ENCODE measurements around the gene AGAP3. TPM values are rescaled to one million over a fixed set of nuclear protein-coding genes. Genes with fewer than 3 reads are reported as not detected.

AGAP3 gene
- polyA plus RNA-seq, 1 of the 3 experiments (the other 2 are of a cell fraction): 126 TPM

DNA sequence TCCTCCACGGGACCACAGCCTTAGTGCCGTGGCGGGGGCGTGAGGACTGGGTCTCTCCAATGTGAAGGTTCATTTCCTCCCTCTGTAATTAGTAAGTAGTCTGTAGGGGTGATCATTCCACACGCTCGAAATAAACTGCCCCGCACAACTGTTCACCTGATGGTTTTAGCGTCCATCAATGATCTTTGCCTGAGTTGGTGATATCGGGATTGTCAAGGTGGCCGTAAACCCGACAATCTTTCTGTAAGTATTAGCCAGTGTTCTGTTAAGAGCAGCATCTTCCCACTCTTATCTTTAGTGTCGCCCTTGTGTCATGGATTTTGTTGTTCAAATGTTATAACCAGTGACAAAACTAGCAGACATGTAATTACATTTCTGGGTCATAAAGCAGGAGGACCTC, 17.7 kb downstream of the AGAP3 start:
- WGBS (ENCODE audit: low lambda C conversion rate): 93% methylated on average over 12 of the region's 12 CpGs

DNA sequence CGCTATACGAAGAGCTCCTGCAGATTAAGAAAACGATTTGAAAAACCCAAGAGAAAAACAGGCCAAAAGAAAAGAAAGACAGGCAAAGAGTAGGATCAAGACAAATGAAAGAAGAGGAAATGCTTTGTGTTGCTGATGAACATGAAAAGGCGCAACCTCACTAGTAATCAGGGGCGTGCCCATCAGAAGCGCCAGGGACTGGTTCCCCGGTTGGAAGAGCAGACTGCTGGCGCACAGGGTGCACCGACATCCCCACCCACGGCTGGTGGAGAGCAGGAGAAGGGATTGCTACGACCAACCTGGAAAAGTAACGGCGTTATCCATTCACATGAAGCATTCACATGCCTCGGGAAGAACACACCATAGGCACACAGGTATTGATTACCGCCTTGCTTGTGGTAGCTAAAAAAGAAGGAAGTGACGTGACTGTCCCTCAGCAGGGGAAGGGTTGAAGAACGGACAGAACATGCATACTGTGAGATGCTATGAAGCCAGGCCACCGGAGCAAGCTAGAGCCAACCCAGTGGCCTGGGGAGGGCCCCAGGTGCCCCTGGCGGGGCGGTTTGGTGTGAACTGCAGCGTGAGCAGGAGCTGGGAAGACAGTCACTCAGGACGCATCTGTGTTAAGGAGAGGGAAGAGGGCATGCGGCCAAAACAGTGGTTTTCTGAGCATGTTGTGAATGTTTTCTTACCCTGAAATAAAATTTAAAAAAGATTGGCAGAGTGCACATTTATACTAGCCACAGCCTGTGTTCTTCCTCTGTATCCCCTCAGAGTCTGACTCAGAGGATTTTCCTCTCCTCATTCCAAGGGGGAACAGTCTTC, 18.3 kb downstream of the AGAP3 start:
- Histone ChIP-seq H3K9ac (no peak overlapping the region), H3K9me2 (no peaks in the 10 kb centered on the region), H3K4me1 (ENCODE audit: control insufficient read depth in 1 of 2, insufficient read depth in 2 of 2, low read depth in 1 of 2, low read length in 1 of 2) (peaks cover 0 to 12% of the 10 kb centered on the region in 2 experiments; a peak in 1 of 4 replicates), H2AFZ (ENCODE audit: low read depth) (no peak overlapping the region), H3K79me2 (ENCODE audit: insufficient read depth) (peaks cover 94% of the 10 kb centered on the region), H3F3A (replicated peaks; ENCODE audit: insufficient read depth) (peaks cover 34% of the 10 kb centered on the region), H3K27me3 (ENCODE audit: insufficient read depth) (no peaks in the 10 kb centered on the region), H3K9me3 (no peaks in the 10 kb centered on the region), H4K20me1 (ENCODE audit: insufficient read depth) (peaks cover 98% of the 10 kb centered on the region), H3K4me2 (peak overlapping the region; percentile 29; the same call in 1 of the 2 replicates), H3K27ac (ENCODE audit: low read depth in 2 of 2, low read length in 1 of 2) (peak overlapping the region in 1 of 2 experiments; percentile 45; a peak in 2 of 4 replicates), H3K4me3 (ENCODE audit: low read depth in 2 of 2, low read length in 1 of 2) (no peak overlapping the region), H3K36me3 (replicated peaks in 1 of 2; ENCODE audit: control insufficient read depth in 1 of 2, insufficient read depth in 2 of 2, low read length in 1 of 2) (peaks cover 0 to 4% of the 10 kb centered on the region in 2 experiments)
- 91% methylated on average over 23 of the region's 23 CpGs for WGBS (ENCODE audit: low lambda C conversion rate)
- CTCF ChIA-PET: interaction anchor here (1.1 to 18.7 kb wide), 4 partner anchors 19 to 64 kb away, joined by 3 to 474 read pairs (median 122); partner anchors contain the start of genes AGAP3, FASTK and TMUB1
- DNase-seq: no peak
- TF ChIP-seq RAD21 (IDR thresholded peaks at IDR 0.05; ENCODE audit: low read length): no peak
- no peak for TF ChIP-seq SMC3 (IDR thresholded peaks at IDR 0.05; ENCODE audit: low read depth, low read length)
- TF ChIP-seq, protein P1, sequence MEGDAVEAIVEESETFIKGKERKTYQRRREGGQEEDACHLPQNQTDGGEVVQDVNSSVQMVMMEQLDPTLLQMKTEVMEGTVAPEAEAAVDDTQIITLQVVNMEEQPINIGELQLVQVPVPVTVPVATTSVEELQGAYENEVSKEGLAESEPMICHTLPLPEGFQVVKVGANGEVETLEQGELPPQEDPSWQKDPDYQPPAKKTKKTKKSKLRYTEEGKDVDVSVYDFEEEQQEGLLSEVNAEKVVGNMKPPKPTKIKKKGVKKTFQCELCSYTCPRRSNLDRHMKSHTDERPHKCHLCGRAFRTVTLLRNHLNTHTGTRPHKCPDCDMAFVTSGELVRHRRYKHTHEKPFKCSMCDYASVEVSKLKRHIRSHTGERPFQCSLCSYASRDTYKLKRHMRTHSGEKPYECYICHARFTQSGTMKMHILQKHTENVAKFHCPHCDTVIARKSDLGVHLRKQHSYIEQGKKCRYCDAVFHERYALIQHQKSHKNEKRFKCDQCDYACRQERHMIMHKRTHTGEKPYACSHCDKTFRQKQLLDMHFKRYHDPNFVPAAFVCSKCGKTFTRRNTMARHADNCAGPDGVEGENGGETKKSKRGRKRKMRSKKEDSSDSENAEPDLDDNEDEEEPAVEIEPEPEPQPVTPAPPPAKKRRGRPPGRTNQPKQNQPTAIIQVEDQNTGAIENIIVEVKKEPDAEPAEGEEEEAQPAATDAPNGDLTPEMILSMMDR (IDR thresholded peaks at IDR 0.05): no peak
- TF ChIP-seq, protein P2, sequence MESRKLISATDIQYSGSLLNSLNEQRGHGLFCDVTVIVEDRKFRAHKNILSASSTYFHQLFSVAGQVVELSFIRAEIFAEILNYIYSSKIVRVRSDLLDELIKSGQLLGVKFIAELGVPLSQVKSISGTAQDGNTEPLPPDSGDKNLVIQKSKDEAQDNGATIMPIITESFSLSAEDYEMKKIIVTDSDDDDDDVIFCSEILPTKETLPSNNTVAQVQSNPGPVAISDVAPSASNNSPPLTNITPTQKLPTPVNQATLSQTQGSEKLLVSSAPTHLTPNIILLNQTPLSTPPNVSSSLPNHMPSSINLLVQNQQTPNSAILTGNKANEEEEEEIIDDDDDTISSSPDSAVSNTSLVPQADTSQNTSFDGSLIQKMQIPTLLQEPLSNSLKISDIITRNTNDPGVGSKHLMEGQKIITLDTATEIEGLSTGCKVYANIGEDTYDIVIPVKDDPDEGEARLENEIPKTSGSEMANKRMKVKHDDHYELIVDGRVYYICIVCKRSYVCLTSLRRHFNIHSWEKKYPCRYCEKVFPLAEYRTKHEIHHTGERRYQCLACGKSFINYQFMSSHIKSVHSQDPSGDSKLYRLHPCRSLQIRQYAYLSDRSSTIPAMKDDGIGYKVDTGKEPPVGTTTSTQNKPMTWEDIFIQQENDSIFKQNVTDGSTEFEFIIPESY (IDR thresholded peaks at IDR 0.05; ENCODE audit: borderline replicate concordance, low read depth): no peak
- no peak for TF ChIP-seq EZH2phosphoT487 (IDR thresholded peaks at IDR 0.05; ENCODE audit: borderline replicate concordance, low read depth)
- no peak for TF ChIP-seq FOXM1 (IDR thresholded peaks at IDR 0.05; ENCODE audit: low read depth)
- TF ChIP-seq TCF12 (IDR thresholded peaks at IDR 0.05): peak; percentile 20; the same call in 1 of the 2 replicates
- TF ChIP-seq, protein P3, sequence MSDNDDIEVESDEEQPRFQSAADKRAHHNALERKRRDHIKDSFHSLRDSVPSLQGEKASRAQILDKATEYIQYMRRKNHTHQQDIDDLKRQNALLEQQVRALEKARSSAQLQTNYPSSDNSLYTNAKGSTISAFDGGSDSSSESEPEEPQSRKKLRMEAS (IDR thresholded peaks at IDR 0.05; ENCODE audit: low read depth): no peak
- peak; percentile 53; the same call in 1 of the 2 replicates for TF ChIP-seq NFIC (IDR thresholded peaks at IDR 0.05; ENCODE audit: borderline replicate concordance)
- TF ChIP-seq, protein P4, sequence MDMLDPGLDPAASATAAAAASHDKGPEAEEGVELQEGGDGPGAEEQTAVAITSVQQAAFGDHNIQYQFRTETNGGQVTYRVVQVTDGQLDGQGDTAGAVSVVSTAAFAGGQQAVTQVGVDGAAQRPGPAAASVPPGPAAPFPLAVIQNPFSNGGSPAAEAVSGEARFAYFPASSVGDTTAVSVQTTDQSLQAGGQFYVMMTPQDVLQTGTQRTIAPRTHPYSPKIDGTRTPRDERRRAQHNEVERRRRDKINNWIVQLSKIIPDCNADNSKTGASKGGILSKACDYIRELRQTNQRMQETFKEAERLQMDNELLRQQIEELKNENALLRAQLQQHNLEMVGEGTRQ (IDR thresholded peaks at IDR 0.05; ENCODE audit: borderline replicate concordance, low read depth, low read length): no peak
- TF ChIP-seq TAF1 (IDR thresholded peaks at IDR 0.05; ENCODE audit: borderline replicate concordance, low read depth, low read length): no peak
- no peak for TF ChIP-seq MXI1 (IDR thresholded peaks at IDR 0.05; ENCODE audit: low read depth, low read length)
- POLR2A ChIA-PET: no interaction called here

More for the DNA sequence above, 17.7 kb downstream of the AGAP3 start:
- Histone ChIP-seq H3K27ac (ENCODE audit: low read depth in 2 of 2, low read length in 1 of 2) (peak overlapping the region in 1 of 2 experiments; percentile 45; a peak in 1 of 4 replicates), H3F3A (replicated peaks; ENCODE audit: insufficient read depth) (peaks cover 31% of the 10 kb centered on the region), H3K9me2 (no peaks in the 10 kb centered on the region), H3K79me2 (ENCODE audit: insufficient read depth) (peaks cover 94% of the 10 kb centered on the region), H3K9me3 (no peaks in the 10 kb centered on the region), H3K4me2 (no peak overlapping the region), H4K20me1 (ENCODE audit: insufficient read depth) (peaks cover 96% of the 10 kb centered on the region), H3K9ac (no peak overlapping the region), H3K36me3 (replicated peaks in 1 of 2; ENCODE audit: control insufficient read depth in 1 of 2, insufficient read depth in 2 of 2, low read length in 1 of 2) (peaks cover 0 to 4% of the 10 kb centered on the region in 2 experiments), H3K4me1 (ENCODE audit: control insufficient read depth in 1 of 2, insufficient read depth in 2 of 2, low read depth in 1 of 2, low read length in 1 of 2) (peaks cover 0 to 10% of the 10 kb centered on the region in 2 experiments; a peak in 1 of 4 replicates), H3K27me3 (ENCODE audit: insufficient read depth) (no peaks in the 10 kb centered on the region), H3K4me3 (ENCODE audit: low read depth in 2 of 2, low read length in 1 of 2) (no peak overlapping the region), H2AFZ (ENCODE audit: low read depth) (no peak overlapping the region)
- no peak for TF ChIP-seq TCF12 (IDR thresholded peaks at IDR 0.05)
- TF ChIP-seq ELF1 (IDR thresholded peaks at IDR 0.05): no peak
- TF ChIP-seq RXRA (IDR thresholded peaks at IDR 0.05; ENCODE audit: borderline replicate concordance, low read depth): no peak
- no peak for TF ChIP-seq TEAD4 (IDR thresholded peaks at IDR 0.05; ENCODE audit: borderline replicate concordance, insufficient read depth)
- TF ChIP-seq, protein P5, sequence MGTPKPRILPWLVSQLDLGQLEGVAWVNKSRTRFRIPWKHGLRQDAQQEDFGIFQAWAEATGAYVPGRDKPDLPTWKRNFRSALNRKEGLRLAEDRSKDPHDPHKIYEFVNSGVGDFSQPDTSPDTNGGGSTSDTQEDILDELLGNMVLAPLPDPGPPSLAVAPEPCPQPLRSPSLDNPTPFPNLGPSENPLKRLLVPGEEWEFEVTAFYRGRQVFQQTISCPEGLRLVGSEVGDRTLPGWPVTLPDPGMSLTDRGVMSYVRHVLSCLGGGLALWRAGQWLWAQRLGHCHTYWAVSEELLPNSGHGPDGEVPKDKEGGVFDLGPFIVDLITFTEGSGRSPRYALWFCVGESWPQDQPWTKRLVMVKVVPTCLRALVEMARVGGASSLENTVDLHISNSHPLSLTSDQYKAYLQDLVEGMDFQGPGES (IDR thresholded peaks at IDR 0.05; ENCODE audit: low read depth, low read length): no peak
- CTCF ChIA-PET: interaction anchor here (1.1 to 18.7 kb wide), 5 partner anchors 9 to 91 kb away, joined by 3 to 474 read pairs (median 54); partner anchors contain the start of genes AGAP3, FASTK and TMUB1
- no peak for DNase-seq
- POLR2A ChIA-PET: no interaction called here

All from SK-N-SH (cell line).